Activated naive CD4-positive, alpha-beta T cell treated with anti-CD3 and anti-CD28 coated beads for 36 hours (primary cell): ENCODE measurements around the gene GAS7. TPM values are rescaled to one million over a fixed set of nuclear protein-coding genes. Genes with fewer than 3 reads are reported as not detected.

Experiments used
- total RNA-seq, 2 experiments: library from RNA; stranded (reverse); gene quantifications; one replicate each; pipeline ENCODE4 v1.2.3, GENCODE V29; 2021

GAS7 gene
- total RNA-seq, 2 experiments from 2014 or later = 0.31 to 0.52 TPM

Other genes starting within 250 kb of the GAS7 start
- gene MYH13, start 174.4 kb upstream of the GAS7 start, total RNA-seq = not detected
- gene MYH8, start 223.3 kb upstream of the GAS7 start, total RNA-seq = not detected